ENCODE data around the gene DPYSL3. TPM values are rescaled to one million over a fixed set of nuclear protein-coding genes. Genes with fewer than 3 reads are reported as not detected.

The DPYSL3 gene
- polyA plus RNA-seq, 1 of the 3 experiments (the other 2 are of a cell fraction) = 123 TPM

DNA sequence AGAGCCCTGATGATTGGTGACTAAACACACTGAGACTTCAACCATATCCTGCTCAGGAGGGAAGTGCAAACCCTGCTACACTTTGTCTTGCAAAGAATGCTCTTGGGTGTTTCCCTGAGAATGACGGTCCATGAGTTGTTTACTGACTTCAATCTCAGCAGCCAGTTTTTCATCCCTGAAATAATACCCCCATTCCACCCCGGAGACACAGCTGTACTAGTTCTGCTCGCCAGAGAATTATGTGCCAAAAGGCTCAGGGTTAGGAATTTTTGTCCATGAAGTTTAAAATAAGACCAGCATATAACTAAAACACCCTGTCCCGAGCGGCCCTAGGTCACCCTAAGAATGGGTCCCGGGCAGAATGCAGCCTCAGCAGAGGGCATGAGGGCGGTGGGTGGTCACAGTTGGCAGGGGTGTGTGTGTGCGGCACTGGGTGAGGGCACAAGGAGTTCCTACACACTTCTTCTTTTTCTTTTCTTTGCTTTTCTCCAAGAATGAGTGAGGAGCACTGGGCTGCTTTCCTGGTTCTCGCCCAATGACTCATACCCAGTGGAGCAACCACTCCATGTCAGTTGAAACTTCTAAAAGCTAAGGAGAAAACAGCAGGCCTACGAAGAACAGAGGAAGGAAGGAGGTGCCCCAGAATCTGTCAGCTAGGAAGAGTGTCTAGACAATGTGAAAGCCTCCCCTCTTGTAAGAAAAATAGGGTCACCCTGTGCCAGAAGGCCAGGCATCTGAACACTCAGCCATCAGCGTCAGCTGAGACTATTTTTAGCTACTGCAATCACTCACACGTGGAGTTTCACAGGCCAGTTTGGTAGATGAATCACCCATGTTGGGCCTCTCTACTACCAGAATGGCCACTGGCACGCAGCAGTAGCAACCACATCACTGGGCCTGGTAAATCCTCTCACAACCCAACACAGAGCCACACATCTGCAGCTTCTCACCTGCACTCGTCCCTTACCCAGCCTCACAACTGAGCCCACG lies 105.9 kb downstream of the DPYSL3 start:
- 41% methylated on average over 14 of the region's 15 CpGs for WGBS (ENCODE audit: low lambda C conversion rate)
- H3K36me3 ChIP-seq (replicated peaks in 1 of 2; ENCODE audit: control insufficient read depth in 1 of 2, insufficient read depth in 2 of 2, low read length in 1 of 2) = peaks cover 59 to 80% of the 10 kb centered on the region in 2 experiments
- CTCF ChIA-PET = interaction anchor here (1.0 to 5.2 kb wide), 2 partner anchors 12 to 50 kb away, joined by 3 to 23 read pairs; no protein-coding TSS in a partner anchor
- H3K9ac ChIP-seq = peak overlapping the region; percentile 70
- H3K4me3 ChIP-seq (ENCODE audit: low read depth in 2 of 2, low read length in 1 of 2) = peak overlapping the region in 1 of 2 experiments; percentile 32; a peak in 2 of 4 replicates
- H3K79me2 ChIP-seq (ENCODE audit: insufficient read depth) = no peaks in the 10 kb centered on the region
- H4K20me1 ChIP-seq (ENCODE audit: insufficient read depth) = no peaks in the 10 kb centered on the region; the same call in 1 of the 2 replicates
- POLR2A ChIA-PET = no interaction called here
- H3K27ac ChIP-seq (ENCODE audit: low read depth in 2 of 2, low read length in 1 of 2) = peak overlapping the region; percentile 60 to 99
- H2AFZ ChIP-seq (ENCODE audit: low read depth) = 0 out of 2 replicates have a peak overlapping the region, but pooled peaks have one; percentile 23
- no peak for DNase-seq
- peak overlapping the region; percentile 62 for H3K4me2 ChIP-seq
- peaks cover 22 to 31% of the 10 kb centered on the region in 2 experiments for H3K4me1 ChIP-seq (ENCODE audit: control insufficient read depth in 1 of 2, insufficient read depth in 2 of 2, low read depth in 1 of 2, low read length in 1 of 2)
- H3K9me2 ChIP-seq = no peaks in the 10 kb centered on the region
- H3K27me3 ChIP-seq (ENCODE audit: insufficient read depth) = no peaks in the 10 kb centered on the region
- H3F3A ChIP-seq (replicated peaks; ENCODE audit: insufficient read depth) = peaks cover 38% of the 10 kb centered on the region
- H3K9me3 ChIP-seq = no peaks in the 10 kb centered on the region
- TF ChIP-seq GATA2 (CRISPR knock-in tag; IDR thresholded peaks at IDR 0.05) (no peak), FOXM1 (IDR thresholded peaks at IDR 0.05; ENCODE audit: low read depth) (no peak), TAF1 (IDR thresholded peaks at IDR 0.05; ENCODE audit: borderline replicate concordance, low read depth, low read length) (no peak; the same call in 1 of the 2 replicates), RAD21 (IDR thresholded peaks at IDR 0.05; ENCODE audit: low read length) (no peak), TCF12 (IDR thresholded peaks at IDR 0.05) (peak; percentile 89), RXRA (IDR thresholded peaks at IDR 0.05; ENCODE audit: borderline replicate concordance, low read depth) (peak; percentile 52; the same call in 1 of the 2 replicates), NRF1 (IDR thresholded peaks at IDR 0.05; ENCODE audit: low read depth, low read length) (no peak), EP300 (IDR thresholded peaks at IDR 0.05; ENCODE audit: borderline replicate concordance in 1 of 2, low read depth in 1 of 2, low read length in 1 of 2) (peak in 1 of 2 experiments; percentile 61; a peak in 1 of 4 replicates), FOSL2 (IDR thresholded peaks at IDR 0.05; ENCODE audit: borderline replicate concordance, low read depth) (peak; percentile 89), FOXJ3 (CRISPR knock-in tag; IDR thresholded peaks at IDR 0.05) (no peak), RCOR1 (IDR thresholded peaks at IDR 0.05; ENCODE audit: low read length) (no peak), CHD2 (IDR thresholded peaks at IDR 0.05; ENCODE audit: low read length, partially characterized antibody) (no peak), NFIC (IDR thresholded peaks at IDR 0.05; ENCODE audit: borderline replicate concordance) (peak; percentile 57; the same call in 1 of the 2 replicates), TEAD4 (IDR thresholded peaks at IDR 0.05; ENCODE audit: borderline replicate concordance, insufficient read depth) (peak; percentile 65), RFX5 (IDR thresholded peaks at IDR 0.05; ENCODE audit: low read length) (no peak), GABPA (IDR thresholded peaks at IDR 0.05; ENCODE audit: low read depth) (no peak), YY1 (IDR thresholded peaks at IDR 0.05; ENCODE audit: low read depth) (peak; percentile 47; the same call in 1 of the 2 replicates), MEF2A (IDR thresholded peaks at IDR 0.05; ENCODE audit: borderline replicate concordance, low read depth) (peak; percentile 99), POLR2AphosphoS5 (IDR thresholded peaks at IDR 0.05; ENCODE audit: low read depth, low read length) (peak; percentile 60; the same call in 1 of the 2 replicates), SMC3 (IDR thresholded peaks at IDR 0.05; ENCODE audit: low read depth, low read length) (no peak), EZH2phosphoT487 (IDR thresholded peaks at IDR 0.05; ENCODE audit: borderline replicate concordance, low read depth) (no peak), JUND (IDR thresholded peaks at IDR 0.05) (peak; percentile 85)
- TF ChIP-seq, protein P1, sequence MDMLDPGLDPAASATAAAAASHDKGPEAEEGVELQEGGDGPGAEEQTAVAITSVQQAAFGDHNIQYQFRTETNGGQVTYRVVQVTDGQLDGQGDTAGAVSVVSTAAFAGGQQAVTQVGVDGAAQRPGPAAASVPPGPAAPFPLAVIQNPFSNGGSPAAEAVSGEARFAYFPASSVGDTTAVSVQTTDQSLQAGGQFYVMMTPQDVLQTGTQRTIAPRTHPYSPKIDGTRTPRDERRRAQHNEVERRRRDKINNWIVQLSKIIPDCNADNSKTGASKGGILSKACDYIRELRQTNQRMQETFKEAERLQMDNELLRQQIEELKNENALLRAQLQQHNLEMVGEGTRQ (IDR thresholded peaks at IDR 0.05; ENCODE audit: borderline replicate concordance, low read depth, low read length) = no peak
- TF ChIP-seq, protein P2, sequence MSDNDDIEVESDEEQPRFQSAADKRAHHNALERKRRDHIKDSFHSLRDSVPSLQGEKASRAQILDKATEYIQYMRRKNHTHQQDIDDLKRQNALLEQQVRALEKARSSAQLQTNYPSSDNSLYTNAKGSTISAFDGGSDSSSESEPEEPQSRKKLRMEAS (IDR thresholded peaks at IDR 0.05; ENCODE audit: low read depth) = peak; percentile 93
- TF ChIP-seq, protein P3, sequence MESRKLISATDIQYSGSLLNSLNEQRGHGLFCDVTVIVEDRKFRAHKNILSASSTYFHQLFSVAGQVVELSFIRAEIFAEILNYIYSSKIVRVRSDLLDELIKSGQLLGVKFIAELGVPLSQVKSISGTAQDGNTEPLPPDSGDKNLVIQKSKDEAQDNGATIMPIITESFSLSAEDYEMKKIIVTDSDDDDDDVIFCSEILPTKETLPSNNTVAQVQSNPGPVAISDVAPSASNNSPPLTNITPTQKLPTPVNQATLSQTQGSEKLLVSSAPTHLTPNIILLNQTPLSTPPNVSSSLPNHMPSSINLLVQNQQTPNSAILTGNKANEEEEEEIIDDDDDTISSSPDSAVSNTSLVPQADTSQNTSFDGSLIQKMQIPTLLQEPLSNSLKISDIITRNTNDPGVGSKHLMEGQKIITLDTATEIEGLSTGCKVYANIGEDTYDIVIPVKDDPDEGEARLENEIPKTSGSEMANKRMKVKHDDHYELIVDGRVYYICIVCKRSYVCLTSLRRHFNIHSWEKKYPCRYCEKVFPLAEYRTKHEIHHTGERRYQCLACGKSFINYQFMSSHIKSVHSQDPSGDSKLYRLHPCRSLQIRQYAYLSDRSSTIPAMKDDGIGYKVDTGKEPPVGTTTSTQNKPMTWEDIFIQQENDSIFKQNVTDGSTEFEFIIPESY (IDR thresholded peaks at IDR 0.05; ENCODE audit: borderline replicate concordance, low read depth) = peak; percentile 38; the same call in 1 of the 2 replicates
- TF ChIP-seq, protein P4, sequence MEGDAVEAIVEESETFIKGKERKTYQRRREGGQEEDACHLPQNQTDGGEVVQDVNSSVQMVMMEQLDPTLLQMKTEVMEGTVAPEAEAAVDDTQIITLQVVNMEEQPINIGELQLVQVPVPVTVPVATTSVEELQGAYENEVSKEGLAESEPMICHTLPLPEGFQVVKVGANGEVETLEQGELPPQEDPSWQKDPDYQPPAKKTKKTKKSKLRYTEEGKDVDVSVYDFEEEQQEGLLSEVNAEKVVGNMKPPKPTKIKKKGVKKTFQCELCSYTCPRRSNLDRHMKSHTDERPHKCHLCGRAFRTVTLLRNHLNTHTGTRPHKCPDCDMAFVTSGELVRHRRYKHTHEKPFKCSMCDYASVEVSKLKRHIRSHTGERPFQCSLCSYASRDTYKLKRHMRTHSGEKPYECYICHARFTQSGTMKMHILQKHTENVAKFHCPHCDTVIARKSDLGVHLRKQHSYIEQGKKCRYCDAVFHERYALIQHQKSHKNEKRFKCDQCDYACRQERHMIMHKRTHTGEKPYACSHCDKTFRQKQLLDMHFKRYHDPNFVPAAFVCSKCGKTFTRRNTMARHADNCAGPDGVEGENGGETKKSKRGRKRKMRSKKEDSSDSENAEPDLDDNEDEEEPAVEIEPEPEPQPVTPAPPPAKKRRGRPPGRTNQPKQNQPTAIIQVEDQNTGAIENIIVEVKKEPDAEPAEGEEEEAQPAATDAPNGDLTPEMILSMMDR (IDR thresholded peaks at IDR 0.05) = no peak
- TF ChIP-seq, protein P5, sequence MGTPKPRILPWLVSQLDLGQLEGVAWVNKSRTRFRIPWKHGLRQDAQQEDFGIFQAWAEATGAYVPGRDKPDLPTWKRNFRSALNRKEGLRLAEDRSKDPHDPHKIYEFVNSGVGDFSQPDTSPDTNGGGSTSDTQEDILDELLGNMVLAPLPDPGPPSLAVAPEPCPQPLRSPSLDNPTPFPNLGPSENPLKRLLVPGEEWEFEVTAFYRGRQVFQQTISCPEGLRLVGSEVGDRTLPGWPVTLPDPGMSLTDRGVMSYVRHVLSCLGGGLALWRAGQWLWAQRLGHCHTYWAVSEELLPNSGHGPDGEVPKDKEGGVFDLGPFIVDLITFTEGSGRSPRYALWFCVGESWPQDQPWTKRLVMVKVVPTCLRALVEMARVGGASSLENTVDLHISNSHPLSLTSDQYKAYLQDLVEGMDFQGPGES (IDR thresholded peaks at IDR 0.05; ENCODE audit: low read depth, low read length) = no peak

All from SK-N-SH (cell line).